Activated T-helper 1 cell treated with anti-CD3 and anti-CD28 coated beads, Interleukin-2, amount 50 U/mL, for 16 hours (primary cell): ENCODE results near the gene CCDC154.
A peak's percentile ranks its signal among the peaks of the same experiment; 100 is the strongest.

Experiments
- DNase-seq, 2 donors: peaks; one replicate each; pipeline ENCODE4 v3.0.0-alpha.2; 2020; ENCODE audit warnings: low read depth in 1 of 2, low spot score in 1 of 2

The CCDC154 gene

GRCh38 chr16:1425616-1426370, 18.6 kb downstream of the CCDC154 start:
- DNase-seq, result no peak

DNA sequence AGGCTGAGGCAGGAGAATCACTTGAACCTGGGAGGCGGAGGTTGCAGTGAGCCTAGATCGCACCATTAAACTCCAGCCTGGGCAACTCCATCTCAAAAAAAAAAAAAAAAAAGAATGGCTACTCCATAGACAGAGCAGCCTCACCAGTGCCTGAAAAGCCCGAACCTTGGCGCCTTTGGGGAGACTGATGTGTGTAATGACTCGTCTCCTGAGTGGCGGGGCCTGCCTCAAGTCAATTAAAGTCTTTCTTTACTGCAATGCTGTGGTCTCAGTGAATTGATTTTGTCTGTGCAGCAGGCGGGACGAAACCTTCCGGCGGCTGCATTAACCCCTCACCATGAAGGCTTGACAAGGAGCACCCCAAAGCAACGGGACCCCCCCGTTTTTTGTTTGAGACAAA, 20.3 kb downstream of the CCDC154 start:
- no peak for DNase-seq

GRCh38 chr16:1422076-1422475, 22.3 kb downstream of the CCDC154 start:
- no peak for DNase-seq

DNA sequence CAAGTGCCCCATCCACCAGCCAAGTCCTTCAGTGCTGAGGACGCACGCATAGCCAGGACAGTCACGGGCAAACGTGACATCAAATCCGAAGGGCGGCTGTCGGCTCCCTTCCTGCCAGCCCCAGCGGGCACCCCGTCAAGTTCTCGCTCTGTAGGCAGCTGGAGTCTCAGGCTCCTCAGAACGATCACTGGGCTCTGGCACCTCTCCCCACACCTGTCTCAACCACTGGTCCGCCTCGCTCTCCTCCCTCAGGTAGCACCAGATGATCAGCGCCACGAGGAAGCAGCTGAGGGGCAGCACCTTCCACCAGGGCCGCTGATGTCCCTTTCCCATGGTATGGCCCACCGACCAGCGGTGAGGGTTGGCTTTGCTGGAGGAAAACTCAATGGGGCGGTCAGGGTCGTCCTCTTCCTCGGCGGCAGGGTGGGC, 24.2 kb downstream of the CCDC154 start:
- no peak for DNase-seq

DNA sequence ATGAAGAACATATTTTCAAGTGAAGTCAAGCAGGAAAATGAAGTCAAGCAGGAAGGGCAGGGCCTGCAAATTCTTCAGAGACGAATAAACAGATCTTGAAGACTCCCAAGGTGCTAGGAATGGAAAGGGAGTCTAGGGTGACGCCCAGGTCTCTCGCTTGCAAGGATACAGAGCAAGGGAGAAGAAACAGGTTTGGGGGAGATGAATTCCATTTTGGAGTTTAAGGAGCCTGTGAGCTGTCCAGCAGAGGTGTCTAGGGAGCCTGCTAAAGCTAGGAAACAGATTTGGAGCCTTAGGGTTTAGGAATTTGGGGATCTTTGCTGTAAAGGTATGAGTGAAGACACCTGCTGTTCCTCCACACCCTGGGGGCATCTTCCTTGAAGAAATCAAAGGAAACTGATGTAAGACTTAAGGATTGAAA, 27.8 kb downstream of the CCDC154 start:
- DNase-seq, result no peak

DNA sequence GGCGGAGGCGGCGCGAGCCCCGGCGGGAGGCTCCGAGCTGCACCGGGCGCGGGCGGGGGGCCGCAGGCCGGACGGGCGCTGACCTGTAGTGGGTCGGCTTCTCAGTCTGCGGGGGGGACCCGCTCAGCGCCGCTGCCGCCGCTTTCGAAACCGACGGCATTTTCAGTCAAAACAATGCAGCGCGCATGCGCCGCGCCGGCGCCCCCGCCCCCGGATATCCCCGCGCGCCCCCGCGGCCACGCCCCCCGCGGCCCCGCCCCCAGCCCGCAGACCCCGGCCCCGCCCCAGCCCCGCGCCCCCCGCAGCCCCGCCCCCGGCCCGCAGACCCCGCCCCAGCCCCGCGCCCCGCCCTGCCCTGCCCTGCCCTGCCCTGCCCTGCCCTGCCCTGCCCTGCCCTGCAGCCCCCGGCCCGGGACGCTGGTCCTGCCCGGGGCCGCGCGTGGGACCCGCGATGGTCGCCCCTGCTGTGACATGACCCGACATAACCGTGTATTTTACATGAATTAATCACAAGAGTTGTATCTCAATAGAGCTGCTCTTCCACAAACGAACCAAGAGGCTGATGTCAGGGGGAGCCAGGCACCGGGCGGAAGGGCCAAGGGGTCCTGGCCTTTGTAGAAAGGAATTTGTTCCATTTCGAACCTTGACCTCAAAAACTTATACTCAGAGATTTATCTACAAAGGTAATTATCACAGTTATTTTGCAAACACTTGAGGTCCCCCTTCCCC, 29.7 kb downstream of the CCDC154 start, which contains the start of gene UNKL:
Gene UNKL (minus strand): TSS at position 173 of the 729 bp plus-strand sequence. CDS start 13 bp downstream, at position 160.
- DNase-seq, result peak; percentile 68 to 80

GRCh38 chr16:1413684-1414531, 30.4 kb downstream of the CCDC154 start:
- DNase-seq, result peak; percentile 42 to 45

DNA sequence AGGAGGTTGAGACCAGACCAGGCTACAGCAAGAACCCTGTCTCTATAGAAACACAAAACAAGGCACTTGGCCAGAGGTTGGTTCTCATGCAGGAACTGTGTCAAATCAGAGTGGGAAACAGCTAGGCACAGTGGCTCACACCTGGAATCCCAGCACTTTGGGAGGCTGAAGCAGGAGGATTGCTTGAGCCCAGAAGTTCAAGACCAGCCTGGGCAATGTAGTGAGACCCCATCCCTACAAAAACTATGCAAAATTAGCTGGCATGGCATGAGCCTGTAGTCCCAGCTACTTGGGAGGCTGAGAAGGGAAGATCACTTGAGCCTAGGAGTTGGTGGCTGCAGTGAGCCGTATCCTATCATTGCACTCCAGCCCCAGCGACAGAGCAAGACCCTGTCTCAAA, 31.5 kb downstream of the CCDC154 start:
- DNase-seq, result no peak

GRCh38 chr16:1408171-1408837, 36.1 kb downstream of the CCDC154 start:
- DNase-seq, result peak; percentile 90 to 93

DNA sequence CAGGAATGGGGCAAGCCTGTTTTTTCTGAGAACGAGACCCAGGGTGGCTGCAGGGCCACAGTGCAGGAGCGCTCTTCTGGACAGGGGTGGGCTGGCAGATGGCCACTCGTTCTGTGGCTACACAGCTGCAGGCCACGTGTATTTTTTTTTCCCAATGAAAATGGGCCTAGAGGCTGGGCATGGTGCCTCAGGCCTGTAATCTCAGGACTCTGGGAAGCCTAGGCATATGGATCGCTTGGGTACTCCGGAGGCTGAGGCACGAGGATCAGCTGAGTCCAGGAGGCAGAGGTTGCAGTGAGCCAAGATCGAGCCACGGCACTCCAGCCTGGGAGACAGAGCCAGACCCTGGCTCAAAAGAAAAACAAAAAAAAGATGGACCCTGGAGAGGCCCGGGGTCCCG, 36.6 kb downstream of the CCDC154 start:
- DNase-seq, result no peak

DNA sequence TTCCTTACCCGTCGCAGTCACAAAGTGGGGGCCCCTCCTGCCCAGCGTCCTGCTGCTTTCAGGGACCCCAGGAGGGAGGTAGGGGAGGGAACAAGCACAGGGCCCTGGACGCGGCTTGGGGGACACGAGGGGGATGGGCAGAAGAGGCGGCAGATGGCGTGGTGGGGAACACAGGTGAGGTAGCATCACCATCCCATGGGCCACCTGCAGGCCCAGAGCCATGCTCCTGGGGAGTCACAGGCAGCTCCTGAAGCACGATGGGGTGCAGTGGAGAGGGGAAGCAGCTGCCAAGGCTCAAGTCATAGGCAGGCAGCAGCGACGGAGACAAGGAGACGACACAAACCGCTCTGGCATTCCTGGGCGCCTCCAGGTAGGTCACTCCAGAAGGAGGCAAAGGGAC, 40.6 kb downstream of the CCDC154 start:
- DNase-seq, result no peak

- no peak for DNase-seq
Observed at GRCh38 chr16:1403036-1403435, 41.3 kb downstream of the CCDC154 start.

DNA sequence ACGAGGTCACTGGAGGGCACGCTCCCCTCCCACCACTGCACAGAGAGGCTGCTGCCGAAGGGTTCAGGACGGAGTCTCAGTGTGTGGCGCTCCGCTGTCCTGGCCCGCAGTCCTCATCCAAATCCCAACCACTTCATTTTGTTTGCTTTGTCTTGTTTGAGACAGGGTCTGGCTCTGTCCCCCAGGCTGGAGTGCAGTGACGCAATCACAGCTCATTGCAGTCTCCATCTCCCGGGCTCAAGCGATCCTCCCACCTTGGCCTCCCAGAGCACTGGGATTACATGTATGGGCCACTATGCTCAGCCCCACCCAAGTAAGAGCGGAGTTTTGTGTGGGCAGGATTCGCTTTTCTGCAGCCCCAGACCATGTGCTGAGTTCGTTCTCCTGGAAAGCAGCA, 42.6 kb downstream of the CCDC154 start:
- DNase-seq, result no peak

DNA sequence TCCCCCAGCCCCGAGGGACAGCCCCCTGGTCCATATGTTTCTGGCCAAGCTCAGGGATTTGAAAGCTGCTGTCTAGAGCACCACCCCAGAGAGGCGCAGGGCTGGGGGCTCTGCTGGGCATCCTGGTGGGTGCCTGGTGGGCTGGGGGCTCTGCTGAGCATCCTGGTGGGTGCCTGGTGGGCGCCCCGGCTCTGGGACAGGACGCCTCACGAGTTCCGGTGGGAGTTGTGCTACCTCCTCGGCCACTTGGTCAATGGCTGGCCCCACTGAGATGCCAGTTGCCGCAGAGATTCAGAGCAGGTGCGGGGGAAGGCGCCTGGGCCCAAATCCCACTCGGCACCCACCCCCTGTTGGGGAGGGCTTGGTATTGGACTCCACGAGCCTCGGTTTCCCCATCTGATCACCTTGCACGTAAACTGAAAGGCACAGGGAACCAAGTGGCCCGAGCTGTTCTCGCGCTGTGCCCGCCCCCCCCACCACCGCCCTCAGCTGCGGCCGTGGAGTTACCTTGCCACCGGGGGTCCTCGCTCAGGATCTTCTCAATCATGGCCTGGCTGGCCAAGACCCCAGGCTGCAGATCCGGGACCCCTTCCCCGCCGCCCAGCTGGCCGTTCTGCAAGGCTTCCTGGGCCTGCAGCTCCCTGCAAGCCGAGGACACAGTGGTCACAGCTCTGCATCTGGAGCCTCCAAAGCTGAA, 43.1 kb downstream of the CCDC154 start:
- no peak for DNase-seq

GRCh38 chr16:1398826-1399581, 45.4 kb downstream of the CCDC154 start:
- no peak for DNase-seq

DNA sequence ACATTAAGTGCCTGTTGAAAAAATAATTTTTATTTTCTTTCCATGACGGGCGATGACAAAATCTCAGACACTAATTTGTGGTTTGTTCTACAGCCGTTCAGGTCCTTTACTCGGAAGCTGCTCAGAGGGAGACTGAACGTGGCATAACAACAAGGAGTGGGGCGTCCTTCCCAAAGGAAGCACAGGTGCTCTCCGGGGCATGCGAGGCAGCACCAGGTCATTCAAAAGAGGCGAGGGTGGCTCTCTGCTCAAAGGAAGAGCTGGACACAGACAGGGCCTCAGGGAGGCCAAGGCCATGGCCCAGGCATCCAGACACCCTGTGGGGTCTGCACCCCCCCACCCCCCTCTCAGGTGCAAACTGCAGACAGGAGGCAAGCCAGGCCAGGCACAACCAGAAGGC, 46.0 kb downstream of the CCDC154 start:
- DNase-seq, result no peak

- DNase-seq, result no peak
Observed at GRCh38 chr16:1397779-1398178, 46.6 kb downstream of the CCDC154 start.

GRCh38 chr16:1395444-1396031, 48.8 kb downstream of the CCDC154 start:
- DNase-seq, result no peak

DNA sequence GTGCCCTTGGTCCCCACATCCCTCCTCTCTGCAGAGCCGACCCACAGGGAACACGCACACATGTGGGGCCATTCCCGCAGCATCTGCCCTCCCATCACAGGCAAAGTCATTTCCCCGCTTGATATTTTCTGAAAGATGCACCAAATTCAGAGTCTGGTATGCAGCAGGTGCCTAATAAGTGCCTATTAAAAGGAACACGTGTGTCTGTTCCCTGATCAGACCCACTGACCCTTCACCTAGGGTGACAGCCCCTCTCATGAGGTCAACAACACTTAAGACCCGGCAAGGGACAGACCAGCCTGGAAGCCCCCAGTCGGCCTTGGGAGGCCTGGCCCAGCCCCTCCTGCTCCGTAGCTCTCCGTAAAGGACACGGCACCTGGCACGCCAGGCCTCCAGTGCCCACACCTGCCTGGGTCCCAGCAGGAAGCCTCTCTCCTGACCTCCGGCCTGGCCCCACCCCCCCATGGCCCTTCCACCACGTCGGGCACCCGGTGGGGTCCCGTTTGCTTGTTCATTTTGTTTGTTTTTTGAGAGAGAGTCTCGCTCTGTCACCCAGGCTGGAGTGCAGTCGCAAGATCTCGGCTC, 49.9 kb downstream of the CCDC154 start:
- no peak for DNase-seq
